HepG2 (cell line): ENCODE data around the gene IFNA8.

ENCODE experiments used
- BCL3 ChIP-seq: sonication (generic); formaldehyde crosslinking; IDR thresholded peaks from 2 replicates; pipeline ENCODE4 v1.5.1; 2020; ENCODE audit warnings: mild to moderate bottlenecking, missing genetic modification reagents, moderate library complexity
- ZNF737 ChIP-seq: sonication (generic); formaldehyde crosslinking; IDR thresholded peaks from 2 replicates; pipeline ENCODE4 v1.5.0; 2020; ENCODE audit warnings: missing genetic modification reagents, mild to moderate bottlenecking, borderline replicate concordance
- ZNF788 ChIP-seq: sonication (generic); formaldehyde crosslinking; IDR thresholded peaks from 2 replicates; pipeline ENCODE4 v1.5.0; 2020; ENCODE audit warnings: mild to moderate bottlenecking, missing genetic modification reagents, borderline replicate concordance
- TF ChIP-seq, protein P1 (sequence below): sonication (generic); formaldehyde crosslinking; IDR thresholded peaks from 2 replicates; pipeline ENCODE4 v1.5.0; 2020; ENCODE audit warnings: mild to moderate bottlenecking, missing genetic modification reagents, moderate library complexity

DNA sequence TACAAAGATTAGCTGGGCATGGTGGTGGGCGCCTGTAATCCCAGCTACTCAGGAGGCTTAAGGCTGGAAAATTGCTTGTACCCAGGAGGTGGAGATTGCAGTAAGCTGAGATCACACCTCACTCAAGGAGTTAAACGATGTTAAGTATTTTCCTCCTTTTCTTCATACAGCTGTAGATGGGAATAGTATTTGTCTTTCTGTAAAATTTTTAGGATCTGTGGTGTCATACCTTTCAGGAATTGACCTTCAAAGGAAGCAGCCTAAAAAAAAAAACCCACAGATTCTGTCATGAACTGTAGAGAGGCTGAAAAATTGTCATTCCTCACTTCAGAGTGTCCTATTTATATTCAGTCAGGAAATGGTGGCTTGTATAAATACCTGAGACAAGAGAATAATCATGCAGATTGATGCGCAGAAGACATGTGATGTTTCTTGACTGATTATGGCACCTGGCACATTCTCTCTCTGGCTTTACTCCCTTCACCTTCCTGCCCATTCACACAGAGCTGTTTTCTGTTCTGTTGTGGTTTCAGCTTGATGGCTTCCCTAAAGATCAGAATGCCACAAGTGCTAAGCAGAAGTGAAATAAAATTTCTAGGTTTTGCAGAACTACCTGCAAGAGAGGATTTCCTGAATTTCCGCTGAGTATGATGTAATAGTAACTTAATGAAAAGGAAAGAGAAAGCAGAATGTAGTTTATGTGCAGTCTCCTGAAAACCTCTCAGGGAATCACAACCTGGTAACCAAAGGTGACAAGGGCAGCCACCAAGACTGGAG, 35.1 kb downstream of the IFNA8 start:
- TF ChIP-seq BCL3 (CRISPR knock-in tag) (no peak), ZNF788 (no peak), ZNF737 (no peak)
- TF ChIP-seq, protein P1, sequence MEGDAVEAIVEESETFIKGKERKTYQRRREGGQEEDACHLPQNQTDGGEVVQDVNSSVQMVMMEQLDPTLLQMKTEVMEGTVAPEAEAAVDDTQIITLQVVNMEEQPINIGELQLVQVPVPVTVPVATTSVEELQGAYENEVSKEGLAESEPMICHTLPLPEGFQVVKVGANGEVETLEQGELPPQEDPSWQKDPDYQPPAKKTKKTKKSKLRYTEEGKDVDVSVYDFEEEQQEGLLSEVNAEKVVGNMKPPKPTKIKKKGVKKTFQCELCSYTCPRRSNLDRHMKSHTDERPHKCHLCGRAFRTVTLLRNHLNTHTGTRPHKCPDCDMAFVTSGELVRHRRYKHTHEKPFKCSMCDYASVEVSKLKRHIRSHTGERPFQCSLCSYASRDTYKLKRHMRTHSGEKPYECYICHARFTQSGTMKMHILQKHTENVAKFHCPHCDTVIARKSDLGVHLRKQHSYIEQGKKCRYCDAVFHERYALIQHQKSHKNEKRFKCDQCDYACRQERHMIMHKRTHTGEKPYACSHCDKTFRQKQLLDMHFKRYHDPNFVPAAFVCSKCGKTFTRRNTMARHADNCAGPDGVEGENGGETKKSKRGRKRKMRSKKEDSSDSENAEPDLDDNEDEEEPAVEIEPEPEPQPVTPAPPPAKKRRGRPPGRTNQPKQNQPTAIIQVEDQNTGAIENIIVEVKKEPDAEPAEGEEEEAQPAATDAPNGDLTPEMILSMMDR (CRISPR knock-in tag), result no peak
